AG10803 (cell line): Measurements from ENCODE around the gene PI16.

Experiments
- DNase-seq: peaks from one replicate; pipeline ENCODE4 v3.0.0; 2010; ENCODE audit warnings: low read depth
- H3K4me3 ChIP-seq: 2 replicates; pipeline ENCODE4 v1.5.1; 2011; ENCODE audit warnings: mild to moderate bottlenecking, low read length, control low read depth
- CTCF ChIP-seq: conservative IDR thresholded peaks from 2 replicates; pipeline ENCODE4 v1.5.1; 2011; ENCODE audit warnings: mild to moderate bottlenecking, low read length, control low read depth, inconsistent platforms

The PI16 gene

GRCh38 chr6:36963451-36964290 lies 9.1 kb downstream of the PI16 start:
- no peak for TF ChIP-seq CTCF
- H3K4me3 ChIP-seq, result no peak overlapping the region
- DNase-seq, result no peak

- DNase-seq, result no peak
- no peak overlapping the region for H3K4me3 ChIP-seq
- TF ChIP-seq CTCF, result no peak
Observed at GRCh38 chr6:36964349-36964748, 9.8 kb downstream of the PI16 start.

GRCh38 chr6:36964908-36965307 lies 10.4 kb downstream of the PI16 start:
- TF ChIP-seq CTCF, result no peak
- no peak for DNase-seq
- no peak overlapping the region for H3K4me3 ChIP-seq

- TF ChIP-seq CTCF, result no peak
Observed at GRCh38 chr6:36967301-36967700, 12.8 kb downstream of the PI16 start.

GRCh38 chr6:36967757-36968156 lies 13.2 kb downstream of the PI16 start:
- no peak overlapping the region for H3K4me3 ChIP-seq
- no peak for DNase-seq
- TF ChIP-seq CTCF, result no peak

More at GRCh38 chr6:36967301-36967700, 12.8 kb downstream of the PI16 start:
- DNase-seq, result no peak
- no peak overlapping the region for H3K4me3 ChIP-seq

- no peak for TF ChIP-seq CTCF
- no peak overlapping the region for H3K4me3 ChIP-seq
- DNase-seq, result no peak
Observed at GRCh38 chr6:36968266-36968977, 13.9 kb downstream of the PI16 start.
